ENCODE data around the gene ESRRB.

The ESRRB gene

DNA sequence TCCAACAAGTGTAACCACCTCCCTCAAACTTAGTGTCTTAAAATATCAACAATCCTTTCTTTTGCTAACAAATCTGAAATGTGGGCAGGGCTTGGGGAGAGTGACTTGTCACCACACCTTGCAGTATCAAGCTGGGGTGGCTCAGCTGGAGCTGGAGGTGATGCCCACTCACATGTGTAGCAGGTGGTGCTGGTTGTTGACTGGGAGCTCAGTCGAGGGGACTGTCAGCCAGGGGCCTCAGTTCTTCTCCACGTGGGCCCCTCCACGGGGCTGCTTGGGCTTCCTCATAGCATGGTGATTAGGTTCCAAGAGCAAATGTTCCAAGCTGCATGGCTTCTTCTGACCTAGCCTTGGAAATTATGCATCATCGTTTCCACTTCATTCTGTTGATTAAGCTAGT is 32.6 kb upstream of the ESRRB start:
- CTCF ChIA-PET: interaction anchor here (1.0 to 1.1 kb wide), 2 partner anchors 9 kb away, joined by 3 to 5 read pairs; no protein-coding TSS in a partner anchor
- 92% methylated on average over 4 of the region's 4 CpGs for WGBS (ENCODE audit: insufficient coverage)

DNA sequence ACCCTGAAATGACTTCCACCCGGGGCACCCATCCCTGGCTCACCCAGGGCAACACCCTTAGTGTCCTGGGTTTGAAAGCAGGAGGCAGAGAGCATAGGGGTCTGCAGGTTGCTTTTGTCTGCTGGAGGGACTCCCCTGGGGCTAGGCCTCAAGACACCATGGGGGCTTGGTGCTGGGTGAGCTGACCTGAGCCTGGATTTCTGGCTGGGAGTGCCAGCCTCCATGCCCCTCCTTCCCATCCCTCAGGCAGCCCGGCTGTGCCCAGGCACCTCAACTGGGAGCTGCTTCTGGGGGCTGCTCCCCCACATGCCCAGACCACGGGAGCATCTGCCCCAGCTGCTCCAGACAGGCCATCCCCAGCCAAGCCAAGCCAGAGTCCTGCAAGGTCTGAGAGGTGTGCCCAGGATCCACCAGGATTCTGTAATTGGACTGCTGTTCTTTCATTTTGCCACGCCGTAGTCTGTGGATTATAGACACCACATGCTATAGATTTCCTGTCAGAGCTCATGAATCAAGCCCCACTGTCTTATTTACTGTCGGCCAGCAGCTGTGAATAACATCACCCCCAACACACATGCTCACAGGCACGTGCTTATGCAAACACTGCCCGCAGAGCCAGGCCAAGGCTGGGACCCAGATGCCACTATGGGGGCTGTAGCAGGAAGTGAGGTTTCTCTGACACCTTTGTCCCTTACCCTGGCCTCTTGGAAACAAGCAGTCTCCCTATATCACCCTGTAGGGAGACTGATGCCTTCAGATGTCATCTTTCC is 29.4 kb upstream of the ESRRB start:
- no peaks in the 10 kb centered on the region for H3K4me1 ChIP-seq (ENCODE audit: control extremely low read depth in 1 of 4, control insufficient read depth in 4 of 4, insufficient read depth in 4 of 4, low read length in 3 of 4)
- no peaks in the 10 kb centered on the region for H3K36me3 ChIP-seq (ENCODE audit: control insufficient read depth in 4 of 4, insufficient read depth in 4 of 4, low read length in 3 of 4)
- 78% methylated on average over 4 of the region's 8 CpGs for WGBS (ENCODE audit: insufficient coverage)
- no peak for DNase-seq
- H3K9me3 ChIP-seq (ENCODE audit: control extremely low read depth in 1 of 5, control insufficient read depth in 4 of 5, insufficient read depth in 2 of 5, low read depth in 1 of 5, low read length in 4 of 5): no peaks in the 10 kb centered on the region
- H3K27me3 ChIP-seq (replicated peaks in 2 of 5; ENCODE audit: control insufficient read depth in 4 of 5, insufficient read depth in 5 of 5, low read length in 4 of 5): peaks cover 0 to 35% (median 9%) of the 10 kb centered on the region in 5 experiments
- ChIA-PET POLR2A (no interaction called here), CTCF (interaction anchor here (1.3 to 1.5 kb wide), 3 partner anchors 11 to 637 kb away, joined by 3 to 4 read pairs (median 4); no protein-coding TSS in a partner anchor)
- no peak overlapping the region for H3K27ac ChIP-seq (ENCODE audit: insufficient read depth in 1 of 2, low read depth in 1 of 2, low read length in 2 of 2, poor library complexity in 1 of 2, severe bottlenecking in 2 of 2)
- no peak overlapping the region for H3K4me3 ChIP-seq (ENCODE audit: control insufficient read depth in 1 of 7, extremely low read depth in 1 of 7, insufficient read depth in 4 of 7, low read depth in 2 of 7, low read length in 6 of 7)

More for the DNA sequence above, 32.6 kb upstream of the ESRRB start:
- no peak overlapping the region for H3K27ac ChIP-seq (ENCODE audit: insufficient read depth in 1 of 2, low read depth in 1 of 2, low read length in 2 of 2, poor library complexity in 1 of 2, severe bottlenecking in 2 of 2)
- H3K36me3 ChIP-seq (ENCODE audit: control insufficient read depth in 4 of 4, insufficient read depth in 4 of 4, low read length in 3 of 4): no peaks in the 10 kb centered on the region
- no peak for DNase-seq
- H3K9me3 ChIP-seq (ENCODE audit: control extremely low read depth in 1 of 5, control insufficient read depth in 4 of 5, insufficient read depth in 2 of 5, low read depth in 1 of 5, low read length in 4 of 5): no peaks in the 10 kb centered on the region
- H3K27me3 ChIP-seq (replicated peaks in 2 of 5; ENCODE audit: control insufficient read depth in 4 of 5, insufficient read depth in 5 of 5, low read length in 4 of 5): peaks cover 0 to 14% (median 0%) of the 10 kb centered on the region in 5 experiments
- H3K4me3 ChIP-seq (ENCODE audit: control insufficient read depth in 1 of 7, extremely low read depth in 1 of 7, insufficient read depth in 4 of 7, low read depth in 2 of 7, low read length in 6 of 7): no peak overlapping the region
- H3K4me1 ChIP-seq (ENCODE audit: control extremely low read depth in 1 of 4, control insufficient read depth in 4 of 4, insufficient read depth in 4 of 4, low read length in 3 of 4): no peaks in the 10 kb centered on the region
- POLR2A ChIA-PET: no interaction called here

DNA sequence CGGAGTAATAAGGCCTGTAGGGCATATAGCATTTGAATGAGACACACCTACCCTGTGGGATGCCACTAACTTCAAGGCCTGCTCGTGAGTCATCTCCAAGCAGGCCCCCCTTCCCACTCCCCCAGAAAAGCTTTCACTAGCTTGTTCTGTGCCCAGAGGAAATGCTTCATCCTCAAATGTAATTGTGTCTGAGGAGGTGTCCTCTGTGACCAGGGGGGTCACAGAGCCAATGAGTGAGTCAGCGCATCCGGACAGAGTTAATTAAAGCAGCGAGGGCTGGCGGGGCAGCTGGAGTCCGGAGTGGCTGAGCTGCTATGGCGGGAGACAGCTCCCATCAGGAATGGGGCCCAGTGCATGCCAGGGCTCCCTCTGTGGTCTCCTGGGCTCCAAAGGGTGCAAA is 27.0 kb upstream of the ESRRB start:
- Histone ChIP-seq H3K36me3 (ENCODE audit: control insufficient read depth in 4 of 4, insufficient read depth in 4 of 4, low read length in 3 of 4) (no peaks in the 10 kb centered on the region), H3K9me3 (ENCODE audit: control extremely low read depth in 1 of 5, control insufficient read depth in 4 of 5, insufficient read depth in 2 of 5, low read depth in 1 of 5, low read length in 4 of 5) (no peaks in the 10 kb centered on the region), H3K4me1 (ENCODE audit: control extremely low read depth in 1 of 4, control insufficient read depth in 4 of 4, insufficient read depth in 4 of 4, low read length in 3 of 4) (peaks cover 0 to 4% (median 1%) of the 10 kb centered on the region in 4 experiments), H3K27ac (ENCODE audit: insufficient read depth in 1 of 2, low read depth in 1 of 2, low read length in 2 of 2, poor library complexity in 1 of 2, severe bottlenecking in 2 of 2) (no peak overlapping the region), H3K4me3 (ENCODE audit: control insufficient read depth in 1 of 7, extremely low read depth in 1 of 7, insufficient read depth in 4 of 7, low read depth in 2 of 7, low read length in 6 of 7) (no peak overlapping the region), H3K27me3 (replicated peaks in 2 of 5; ENCODE audit: control insufficient read depth in 4 of 5, insufficient read depth in 5 of 5, low read length in 4 of 5) (peaks cover 0 to 40% (median 9%) of the 10 kb centered on the region in 5 experiments)
- POLR2A ChIA-PET: no interaction called here
- WGBS (ENCODE audit: insufficient coverage): 65% methylated on average over 7 of the region's 8 CpGs
- peak in 2 of 3 donors; percentile 8 to 26 for DNase-seq
- CTCF ChIA-PET: interaction anchor here (0.9 kb wide), 1 partner anchor 299 kb away, joined by 3 read pairs; no protein-coding TSS in a partner anchor

DNA sequence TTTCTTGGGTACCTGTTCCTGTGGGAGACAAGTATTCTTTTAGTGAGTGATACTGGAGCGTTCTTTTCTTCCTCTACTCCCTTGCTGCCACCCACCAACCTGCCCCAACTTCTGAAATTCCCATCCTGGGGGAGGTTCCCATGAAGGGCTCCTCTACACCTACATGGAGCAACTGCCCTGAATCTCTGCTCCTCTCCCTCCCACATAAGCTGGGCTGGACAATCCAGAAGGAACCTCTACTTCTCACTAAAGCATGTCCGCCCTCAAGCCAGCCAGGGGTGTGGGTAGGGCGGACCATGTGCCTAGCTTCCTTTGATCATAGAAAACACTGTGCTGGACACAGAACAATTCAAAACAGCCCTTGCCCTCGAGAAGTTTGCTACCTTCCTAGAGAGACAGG is 25.9 kb upstream of the ESRRB start:
- H3K27ac ChIP-seq (ENCODE audit: insufficient read depth in 1 of 2, low read depth in 1 of 2, low read length in 2 of 2, poor library complexity in 1 of 2, severe bottlenecking in 2 of 2): no peak overlapping the region
- no peak overlapping the region for H3K4me3 ChIP-seq (ENCODE audit: control insufficient read depth in 1 of 7, extremely low read depth in 1 of 7, insufficient read depth in 4 of 7, low read depth in 2 of 7, low read length in 6 of 7)
- H3K4me1 ChIP-seq (ENCODE audit: control extremely low read depth in 1 of 4, control insufficient read depth in 4 of 4, insufficient read depth in 4 of 4, low read length in 3 of 4): peaks cover 0 to 4% (median 1%) of the 10 kb centered on the region in 4 experiments
- H3K36me3 ChIP-seq (ENCODE audit: control insufficient read depth in 4 of 4, insufficient read depth in 4 of 4, low read length in 3 of 4): no peaks in the 10 kb centered on the region
- H3K9me3 ChIP-seq (ENCODE audit: control extremely low read depth in 1 of 5, control insufficient read depth in 4 of 5, insufficient read depth in 2 of 5, low read depth in 1 of 5, low read length in 4 of 5): no peaks in the 10 kb centered on the region
- WGBS (ENCODE audit: insufficient coverage): 40% methylated on average over 1 of the region's 4 CpGs
- ChIA-PET POLR2A (no interaction called here), CTCF (interaction anchor here (0.9 to 4.8 kb wide), 2 partner anchors 12 to 300 kb away, joined by 3 to 57 read pairs; no protein-coding TSS in a partner anchor)
- peaks cover 0 to 45% (median 9%) of the 10 kb centered on the region in 5 experiments for H3K27me3 ChIP-seq (replicated peaks in 2 of 5; ENCODE audit: control insufficient read depth in 4 of 5, insufficient read depth in 5 of 5, low read length in 4 of 5)
- DNase-seq: no peak

DNA sequence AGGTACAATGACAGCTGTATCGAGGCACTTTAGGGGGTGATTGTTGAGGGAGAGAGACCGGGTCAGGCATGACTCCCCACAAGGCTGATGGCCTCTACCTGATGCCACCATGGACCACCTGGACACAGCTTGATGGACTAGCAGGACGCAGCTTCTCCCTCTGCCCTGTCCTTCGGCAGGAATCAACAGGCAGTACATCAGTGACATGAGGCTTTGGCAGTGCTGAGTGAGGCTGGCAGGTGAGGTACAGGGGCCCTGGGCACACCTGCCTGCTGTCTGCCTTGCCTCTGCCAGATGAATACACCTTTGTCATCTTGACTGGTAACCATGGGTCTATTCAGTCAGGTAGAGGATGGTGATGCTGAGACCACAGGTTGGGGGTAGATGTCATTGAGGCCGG is 25.3 kb upstream of the ESRRB start:
- WGBS (ENCODE audit: insufficient coverage): 98% methylated on average over 4 of the region's 5 CpGs
- no peak overlapping the region for H3K4me3 ChIP-seq (ENCODE audit: control insufficient read depth in 1 of 7, extremely low read depth in 1 of 7, insufficient read depth in 4 of 7, low read depth in 2 of 7, low read length in 6 of 7)
- ChIA-PET POLR2A (no interaction called here), CTCF (interaction anchor here (0.9 to 4.8 kb wide), 3 partner anchors 12 to 641 kb away, joined by 3 to 57 read pairs (median 12); no protein-coding TSS in a partner anchor)
- H3K36me3 ChIP-seq (ENCODE audit: control insufficient read depth in 4 of 4, insufficient read depth in 4 of 4, low read length in 3 of 4): no peaks in the 10 kb centered on the region
- H3K27me3 ChIP-seq (replicated peaks in 2 of 5; ENCODE audit: control insufficient read depth in 4 of 5, insufficient read depth in 5 of 5, low read length in 4 of 5): peaks cover 0 to 50% (median 9%) of the 10 kb centered on the region in 5 experiments
- peaks cover 0 to 4% (median 1%) of the 10 kb centered on the region in 4 experiments for H3K4me1 ChIP-seq (ENCODE audit: control extremely low read depth in 1 of 4, control insufficient read depth in 4 of 4, insufficient read depth in 4 of 4, low read length in 3 of 4)
- DNase-seq: no peak
- H3K27ac ChIP-seq (ENCODE audit: insufficient read depth in 1 of 2, low read depth in 1 of 2, low read length in 2 of 2, poor library complexity in 1 of 2, severe bottlenecking in 2 of 2): no peak overlapping the region
- no peaks in the 10 kb centered on the region for H3K9me3 ChIP-seq (ENCODE audit: control extremely low read depth in 1 of 5, control insufficient read depth in 4 of 5, insufficient read depth in 2 of 5, low read depth in 1 of 5, low read length in 4 of 5)

DNA sequence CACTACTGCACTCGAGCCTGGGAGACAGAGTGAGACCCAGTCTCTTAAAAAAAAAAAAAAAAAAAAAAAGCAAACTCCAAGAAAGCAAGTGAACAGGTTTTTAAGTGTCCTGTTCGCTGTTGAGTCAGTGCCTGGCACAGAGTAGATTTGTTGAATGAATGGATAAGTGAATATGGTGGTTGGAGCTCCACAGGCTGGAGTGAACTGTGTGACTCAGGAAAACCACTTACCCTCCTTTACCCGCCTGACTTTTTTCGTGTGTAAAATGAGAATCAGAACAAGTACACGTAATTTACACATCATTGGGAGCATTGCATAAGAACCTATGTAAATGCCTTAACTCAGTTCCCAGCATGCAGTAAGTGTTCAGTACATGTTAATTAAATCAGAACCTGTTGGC is 24.0 kb upstream of the ESRRB start:
- CTCF ChIA-PET: interaction anchor here (0.9 to 4.8 kb wide), 15 partner anchors 8 to 642 kb away, joined by 3 to 57 read pairs (median 5); no protein-coding TSS in a partner anchor
- H3K27ac ChIP-seq (ENCODE audit: insufficient read depth in 1 of 2, low read depth in 1 of 2, low read length in 2 of 2, poor library complexity in 1 of 2, severe bottlenecking in 2 of 2): no peak overlapping the region
- DNase-seq: peak in 1 of 3 donors; percentile 18
- peaks cover 0 to 59% (median 13%) of the 10 kb centered on the region in 5 experiments for H3K27me3 ChIP-seq (replicated peaks in 2 of 5; ENCODE audit: control insufficient read depth in 4 of 5, insufficient read depth in 5 of 5, low read length in 4 of 5)
- H3K9me3 ChIP-seq (ENCODE audit: control extremely low read depth in 1 of 5, control insufficient read depth in 4 of 5, insufficient read depth in 2 of 5, low read depth in 1 of 5, low read length in 4 of 5): no peaks in the 10 kb centered on the region
- POLR2A ChIA-PET: no interaction called here
- H3K4me3 ChIP-seq (ENCODE audit: control insufficient read depth in 1 of 7, extremely low read depth in 1 of 7, insufficient read depth in 4 of 7, low read depth in 2 of 7, low read length in 6 of 7): no peak overlapping the region
- peaks cover 0 to 4% (median 1%) of the 10 kb centered on the region in 4 experiments for H3K4me1 ChIP-seq (ENCODE audit: control extremely low read depth in 1 of 4, control insufficient read depth in 4 of 4, insufficient read depth in 4 of 4, low read length in 3 of 4)
- WGBS (ENCODE audit: insufficient coverage): 93% methylated on average over 3 of the region's 5 CpGs
- no peaks in the 10 kb centered on the region for H3K36me3 ChIP-seq (ENCODE audit: control insufficient read depth in 4 of 4, insufficient read depth in 4 of 4, low read length in 3 of 4)
